KOPT-K1 (cell line): Measurements from ENCODE around the gene DTD1.

ENCODE experiments used
- H3K27ac ChIP-seq: fragments of 200-600 bp; sonication (generic); 2 replicates; pipeline ENCODE4 v1.5.1; 2016; ENCODE audit warnings: antibody characterized with exemption, mild to moderate bottlenecking, low read depth, low read length; ENCODE audit not compliant: poor library complexity, severe bottlenecking
- H3K36me3 ChIP-seq: fragments of 200-600 bp; sonication (generic); 2 replicates; pipeline ENCODE4 v1.5.1; 2017; ENCODE audit warnings: antibody characterized with exemption, mild to moderate bottlenecking, low read length, moderate library complexity; ENCODE audit not compliant: insufficient read depth
- H3K9me3 ChIP-seq: fragments of 200-600 bp; sonication (generic); 2 replicates; pipeline ENCODE4 v1.5.1; 2017; ENCODE audit warnings: antibody characterized with exemption, low read length, mild to moderate bottlenecking; ENCODE audit not compliant: insufficient read depth, poor library complexity, severe bottlenecking

The DTD1 gene

GRCh38 chr20:18666803-18667415 is 79.1 kb downstream of the DTD1 start:
- Histone ChIP-seq H3K27ac (no peak overlapping the region), H3K36me3 (no peaks in the 10 kb centered on the region), H3K9me3 (no peaks in the 10 kb centered on the region)

- Histone ChIP-seq H3K9me3 (no peaks in the 10 kb centered on the region), H3K36me3 (no peaks in the 10 kb centered on the region), H3K27ac (no peak overlapping the region)
These were observed 81.6 kb downstream of the DTD1 start for GRCh38 chr20:18669241-18670019.

GRCh38 chr20:18671203-18671710 is 83.4 kb downstream of the DTD1 start:
- no peaks in the 10 kb centered on the region for H3K36me3 ChIP-seq
- H3K9me3 ChIP-seq = no peaks in the 10 kb centered on the region
- no peak overlapping the region for H3K27ac ChIP-seq

DNA sequence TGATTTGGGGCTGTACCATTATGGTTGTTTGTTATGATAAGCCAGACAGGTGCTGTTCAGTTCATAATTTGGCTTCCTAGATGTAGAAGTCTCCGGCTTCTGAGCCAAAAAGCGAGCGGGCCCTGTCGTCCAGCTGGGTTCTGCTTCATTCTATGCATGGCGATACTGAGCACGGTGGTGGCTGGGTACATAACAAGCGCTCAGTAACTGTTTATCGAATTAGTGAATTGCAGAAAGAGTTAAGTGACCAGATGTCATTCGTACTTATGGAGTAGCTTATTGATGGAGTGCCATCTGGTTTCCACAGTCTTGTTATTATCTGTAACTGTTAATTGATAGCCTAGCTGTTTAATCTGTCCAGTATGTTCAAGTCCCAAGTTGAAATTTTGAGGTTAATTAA is 85.0 kb downstream of the DTD1 start:
- Histone ChIP-seq H3K9me3 (no peaks in the 10 kb centered on the region), H3K27ac (no peak overlapping the region), H3K36me3 (no peaks in the 10 kb centered on the region)

DNA sequence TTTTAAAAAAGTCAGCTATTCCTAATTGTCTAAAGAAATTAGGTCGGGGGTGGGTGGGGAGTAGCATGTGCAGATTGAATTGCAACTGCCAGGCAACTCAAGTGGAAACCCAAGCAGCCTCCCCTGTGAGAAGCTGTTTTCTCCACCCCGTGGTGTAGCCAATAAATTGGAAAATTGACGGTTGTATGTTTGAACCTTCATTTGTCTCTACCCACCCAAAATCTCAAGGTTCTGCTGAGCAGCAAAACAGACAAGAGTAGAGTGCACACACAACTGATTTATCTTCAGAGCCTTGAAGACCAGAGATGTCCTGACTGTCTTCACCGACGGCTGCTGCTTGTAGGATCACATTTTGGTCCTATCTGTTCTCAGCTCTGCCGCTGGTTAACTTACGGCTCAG is 88.5 kb downstream of the DTD1 start:
- Histone ChIP-seq H3K27ac (no peak overlapping the region), H3K9me3 (no peaks in the 10 kb centered on the region)

DNA sequence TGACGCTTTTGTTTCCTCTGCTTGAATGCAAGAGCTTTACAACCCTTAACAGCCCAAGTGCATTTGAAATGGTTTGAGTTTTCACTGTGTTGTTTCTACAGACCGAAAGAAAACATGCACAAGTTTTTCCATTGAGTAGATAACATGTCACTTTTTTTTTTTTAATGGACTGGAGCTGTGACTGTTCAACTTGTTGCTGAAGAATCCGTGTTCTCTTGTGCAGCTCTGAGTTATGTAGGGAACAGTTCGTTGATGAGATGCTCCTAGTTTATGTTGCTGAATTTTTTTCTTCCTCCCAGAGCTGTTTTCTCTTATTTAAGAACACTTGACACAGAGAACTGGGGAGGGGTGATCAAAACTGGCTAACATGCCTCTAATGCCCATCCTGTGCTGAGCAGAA is 89.3 kb downstream of the DTD1 start:
- no peaks in the 10 kb centered on the region for H3K36me3 ChIP-seq
- no peak overlapping the region for H3K27ac ChIP-seq
- no peaks in the 10 kb centered on the region for H3K9me3 ChIP-seq

More for the DNA sequence above, 88.5 kb downstream of the DTD1 start:
- no peaks in the 10 kb centered on the region for H3K36me3 ChIP-seq

GRCh38 chr20:18678549-18679419 is 90.9 kb downstream of the DTD1 start:
- Histone ChIP-seq H3K9me3 (no peaks in the 10 kb centered on the region), H3K27ac (no peak overlapping the region), H3K36me3 (no peaks in the 10 kb centered on the region)

- Histone ChIP-seq H3K9me3 (no peaks in the 10 kb centered on the region), H3K27ac (no peak overlapping the region), H3K36me3 (no peaks in the 10 kb centered on the region)
These were observed 96.0 kb downstream of the DTD1 start for GRCh38 chr20:18683839-18684238.

DNA sequence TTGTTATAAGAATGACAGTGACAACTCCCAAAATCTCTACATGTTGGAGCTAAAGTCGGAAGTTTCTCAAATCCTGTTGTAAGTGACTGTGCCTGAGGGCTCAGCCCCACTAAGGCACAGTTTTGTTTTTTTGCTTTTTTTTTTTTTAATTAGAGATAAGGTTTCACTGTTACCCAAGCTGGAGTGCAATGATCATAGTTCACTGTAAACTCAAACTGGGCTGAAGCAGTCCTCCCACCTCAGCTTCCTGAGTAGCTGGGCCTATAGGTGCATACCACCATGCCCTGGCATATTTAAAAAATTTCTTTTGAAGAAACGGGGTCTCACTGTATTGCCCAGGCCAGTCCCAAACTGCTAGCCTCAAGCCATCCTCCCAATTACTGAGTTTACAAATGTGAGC is 96.9 kb downstream of the DTD1 start:
- no peak overlapping the region for H3K27ac ChIP-seq
- H3K9me3 ChIP-seq = no peaks in the 10 kb centered on the region
- H3K36me3 ChIP-seq = no peaks in the 10 kb centered on the region

GRCh38 chr20:18685406-18685805 is 97.6 kb downstream of the DTD1 start:
- no peak overlapping the region for H3K27ac ChIP-seq
- H3K9me3 ChIP-seq = no peaks in the 10 kb centered on the region
- no peaks in the 10 kb centered on the region for H3K36me3 ChIP-seq

GRCh38 chr20:18686696-18687095 is 98.8 kb downstream of the DTD1 start:
- H3K27ac ChIP-seq = no peak overlapping the region

DNA sequence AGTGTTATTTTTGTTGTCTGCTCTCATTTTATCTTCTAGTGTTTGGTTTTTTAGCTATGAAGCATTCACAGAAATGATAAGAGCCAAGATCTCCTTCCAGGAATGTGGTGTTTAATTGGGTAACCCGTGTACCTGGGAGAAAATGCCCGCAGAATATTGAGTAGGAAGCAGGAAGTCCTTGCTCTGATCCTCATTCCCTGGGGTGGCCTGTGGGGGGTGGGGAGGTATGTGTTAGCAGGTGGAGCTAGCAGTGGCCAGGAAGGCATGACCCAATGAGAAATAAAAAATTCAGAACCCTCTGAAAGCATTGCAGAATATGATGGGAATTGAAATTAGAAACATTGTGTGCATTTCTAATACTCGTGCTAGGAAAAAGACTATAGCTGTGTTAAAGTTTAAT is 100.8 kb downstream of the DTD1 start:
- no peaks in the 10 kb centered on the region for H3K36me3 ChIP-seq
- H3K9me3 ChIP-seq = no peaks in the 10 kb centered on the region
- no peak overlapping the region for H3K27ac ChIP-seq

More at GRCh38 chr20:18686696-18687095, 98.8 kb downstream of the DTD1 start:
- H3K36me3 ChIP-seq = no peaks in the 10 kb centered on the region
- H3K9me3 ChIP-seq = no peaks in the 10 kb centered on the region

GRCh38 chr20:18689557-18689956 is 101.7 kb downstream of the DTD1 start:
- Histone ChIP-seq H3K36me3 (no peaks in the 10 kb centered on the region), H3K27ac (no peak overlapping the region), H3K9me3 (no peaks in the 10 kb centered on the region)

- Histone ChIP-seq H3K27ac (no peak overlapping the region), H3K9me3 (no peaks in the 10 kb centered on the region), H3K36me3 (no peaks in the 10 kb centered on the region)
These were observed 104.6 kb downstream of the DTD1 start for GRCh38 chr20:18692447-18692846.

GRCh38 chr20:18694071-18694470 is 106.2 kb downstream of the DTD1 start:
- Histone ChIP-seq H3K27ac (no peak overlapping the region), H3K36me3 (no peaks in the 10 kb centered on the region), H3K9me3 (no peaks in the 10 kb centered on the region)
